Activated naive CD4-positive, alpha-beta T cell treated with anti-CD3 and anti-CD28 coated beads, Interleukin-2, amount 50 U/mL, for 24 hours (primary cell): Measurements from ENCODE around the gene FIGLA.

Experiments
- H3K27ac Mint-ChIP-seq: one replicate; pipeline ENCODE4 v1.8.0; 2021; ENCODE audit warnings: mild to moderate bottlenecking, mixed read lengths
- H3K27me3 Mint-ChIP-seq: one replicate; pipeline ENCODE4 v1.8.0; 2021; ENCODE audit warnings: mixed read lengths
- H3K36me3 Mint-ChIP-seq: one replicate; pipeline ENCODE4 v1.8.0; 2021; ENCODE audit warnings: mixed read lengths
- H3K4me1 Mint-ChIP-seq: one replicate; pipeline ENCODE4 v1.8.0; 2021; ENCODE audit warnings: mixed read lengths
- H3K4me3 Mint-ChIP-seq: one replicate; pipeline ENCODE4 v1.8.0; 2021; ENCODE audit warnings: mild to moderate bottlenecking, mixed read lengths
- H3K9me3 Mint-ChIP-seq: one replicate; pipeline ENCODE4 v1.8.0; 2021; ENCODE audit warnings: mixed read lengths

FIGLA gene

GRCh38 chr2:70767699-70768589 is 22.5 kb downstream of the FIGLA start, which contains the start of gene ADD2:
Gene ADD2 (minus strand): TSS chr2:70768200. CDS start chr2:70706408, 61,792 bp downstream.
- Mint-ChIP-seq H3K4me1 (peaks cover 15% of the 10 kb centered on the region), H3K9me3 (no peaks in the 10 kb centered on the region), H3K36me3 (no peaks in the 10 kb centered on the region), H3K27ac (peak within 1 kb of the TSS; percentile 83), H3K4me3 (peak within 1 kb of the TSS; percentile 89), H3K27me3 (peaks cover 7% of the 10 kb centered on the region)

- H3K4me3 Mint-ChIP-seq = peak overlapping the region; percentile 89
- no peaks in the 10 kb centered on the region for H3K9me3 Mint-ChIP-seq
- H3K27ac Mint-ChIP-seq = peak overlapping the region; percentile 52
- H3K27me3 Mint-ChIP-seq = peaks cover 7% of the 10 kb centered on the region
- H3K4me1 Mint-ChIP-seq = peaks cover 15% of the 10 kb centered on the region
- H3K36me3 Mint-ChIP-seq = no peaks in the 10 kb centered on the region
Observed at GRCh38 chr2:70767079-70767698, 23.3 kb downstream of the FIGLA start.

- Mint-ChIP-seq H3K36me3 (no peaks in the 10 kb centered on the region), H3K9me3 (no peaks in the 10 kb centered on the region), H3K27me3 (peaks cover 7% of the 10 kb centered on the region), H3K27ac (peak overlapping the region; percentile 52), H3K4me3 (peak overlapping the region; percentile 80), H3K4me1 (peaks cover 15% of the 10 kb centered on the region)
Observed at GRCh38 chr2:70766357-70767078, 23.9 kb downstream of the FIGLA start.

- H3K27ac Mint-ChIP-seq = no peak overlapping the region
- peaks cover 15% of the 10 kb centered on the region for H3K4me1 Mint-ChIP-seq
- no peaks in the 10 kb centered on the region for H3K9me3 Mint-ChIP-seq
- H3K27me3 Mint-ChIP-seq = peaks cover 7% of the 10 kb centered on the region
- H3K36me3 Mint-ChIP-seq = no peaks in the 10 kb centered on the region
- H3K4me3 Mint-ChIP-seq = no peak overlapping the region
Observed at GRCh38 chr2:70765507-70765906, 24.9 kb downstream of the FIGLA start.

- Mint-ChIP-seq H3K4me1 (no peaks in the 10 kb centered on the region), H3K9me3 (no peaks in the 10 kb centered on the region), H3K27me3 (no peaks in the 10 kb centered on the region), H3K36me3 (no peaks in the 10 kb centered on the region), H3K27ac (no peak overlapping the region), H3K4me3 (no peak overlapping the region)
Observed at GRCh38 chr2:70759446-70759845, 31.0 kb downstream of the FIGLA start.

GRCh38 chr2:70757966-70758365 is 32.5 kb downstream of the FIGLA start:
- H3K36me3 Mint-ChIP-seq = no peaks in the 10 kb centered on the region
- no peaks in the 10 kb centered on the region for H3K27me3 Mint-ChIP-seq
- no peak overlapping the region for H3K4me3 Mint-ChIP-seq
- H3K27ac Mint-ChIP-seq = no peak overlapping the region
- no peaks in the 10 kb centered on the region for H3K9me3 Mint-ChIP-seq
- no peaks in the 10 kb centered on the region for H3K4me1 Mint-ChIP-seq

GRCh38 chr2:70757360-70757759 is 33.1 kb downstream of the FIGLA start:
- Mint-ChIP-seq H3K9me3 (no peaks in the 10 kb centered on the region), H3K27me3 (no peaks in the 10 kb centered on the region), H3K27ac (no peak overlapping the region), H3K36me3 (no peaks in the 10 kb centered on the region), H3K4me1 (no peaks in the 10 kb centered on the region), H3K4me3 (no peak overlapping the region)

GRCh38 chr2:70756128-70756527 is 34.3 kb downstream of the FIGLA start:
- Mint-ChIP-seq H3K36me3 (no peaks in the 10 kb centered on the region), H3K27me3 (no peaks in the 10 kb centered on the region), H3K27ac (no peak overlapping the region), H3K9me3 (no peaks in the 10 kb centered on the region), H3K4me3 (no peak overlapping the region), H3K4me1 (no peaks in the 10 kb centered on the region)

- Mint-ChIP-seq H3K36me3 (no peaks in the 10 kb centered on the region), H3K4me3 (no peak overlapping the region), H3K27me3 (no peaks in the 10 kb centered on the region), H3K9me3 (no peaks in the 10 kb centered on the region), H3K27ac (no peak overlapping the region), H3K4me1 (no peaks in the 10 kb centered on the region)
Observed at GRCh38 chr2:70753902-70754301, 36.5 kb downstream of the FIGLA start.

GRCh38 chr2:70753031-70753430 is 37.4 kb downstream of the FIGLA start:
- H3K4me3 Mint-ChIP-seq = no peak overlapping the region
- no peaks in the 10 kb centered on the region for H3K9me3 Mint-ChIP-seq
- no peaks in the 10 kb centered on the region for H3K27me3 Mint-ChIP-seq
- H3K36me3 Mint-ChIP-seq = no peaks in the 10 kb centered on the region
- no peak overlapping the region for H3K27ac Mint-ChIP-seq
- H3K4me1 Mint-ChIP-seq = no peaks in the 10 kb centered on the region

- Mint-ChIP-seq H3K27ac (no peak overlapping the region), H3K27me3 (no peaks in the 10 kb centered on the region), H3K4me1 (no peaks in the 10 kb centered on the region), H3K4me3 (no peak overlapping the region), H3K9me3 (no peaks in the 10 kb centered on the region), H3K36me3 (no peaks in the 10 kb centered on the region)
Observed at GRCh38 chr2:70752396-70752795, 38.0 kb downstream of the FIGLA start.

- Mint-ChIP-seq H3K36me3 (no peaks in the 10 kb centered on the region), H3K27ac (no peak overlapping the region), H3K9me3 (no peaks in the 10 kb centered on the region), H3K27me3 (no peaks in the 10 kb centered on the region), H3K4me1 (no peaks in the 10 kb centered on the region), H3K4me3 (no peak overlapping the region)
Observed at GRCh38 chr2:70751881-70752280, 38.6 kb downstream of the FIGLA start.

GRCh38 chr2:70750320-70750719 is 40.1 kb downstream of the FIGLA start:
- Mint-ChIP-seq H3K36me3 (no peaks in the 10 kb centered on the region), H3K4me1 (no peaks in the 10 kb centered on the region), H3K4me3 (no peak overlapping the region), H3K27ac (no peak overlapping the region), H3K27me3 (no peaks in the 10 kb centered on the region), H3K9me3 (no peaks in the 10 kb centered on the region)

GRCh38 chr2:70748002-70748784 is 42.2 kb downstream of the FIGLA start:
- H3K9me3 Mint-ChIP-seq = no peaks in the 10 kb centered on the region
- no peaks in the 10 kb centered on the region for H3K36me3 Mint-ChIP-seq
- no peak overlapping the region for H3K27ac Mint-ChIP-seq
- no peaks in the 10 kb centered on the region for H3K27me3 Mint-ChIP-seq
- H3K4me1 Mint-ChIP-seq = no peaks in the 10 kb centered on the region
- H3K4me3 Mint-ChIP-seq = no peak overlapping the region

- no peaks in the 10 kb centered on the region for H3K9me3 Mint-ChIP-seq
- no peak overlapping the region for H3K27ac Mint-ChIP-seq
- H3K36me3 Mint-ChIP-seq = no peaks in the 10 kb centered on the region
- no peaks in the 10 kb centered on the region for H3K4me1 Mint-ChIP-seq
- no peaks in the 10 kb centered on the region for H3K27me3 Mint-ChIP-seq
- no peak overlapping the region for H3K4me3 Mint-ChIP-seq
Observed at GRCh38 chr2:70747284-70747683, 43.2 kb downstream of the FIGLA start.
